Duodenal mucosa (tissue), 2 donors: ENCODE measurements around the gene SLC25A26.

Source experiments
- H3K27ac ChIP-seq: one replicate; pipeline ENCODE4 v1.7.0; 2013; ENCODE audit warnings: low read depth, low read length
- H3K27me3 ChIP-seq, 2 donors: one replicate each; pipeline ENCODE4 v1.7.0; 2013; ENCODE audit warnings: low read length in 2 of 2, control low read depth in 1 of 2; ENCODE audit not compliant: insufficient read depth in 2 of 2, control insufficient read depth in 1 of 2
- H3K36me3 ChIP-seq, 2 donors: one replicate each; pipeline ENCODE4 v1.7.0; 2013; ENCODE audit warnings: low read length in 2 of 2, control low read depth in 1 of 2; ENCODE audit not compliant: insufficient read depth in 2 of 2, control insufficient read depth in 1 of 2
- H3K4me1 ChIP-seq, 2 donors: one replicate each; pipeline ENCODE4 v1.7.0; 2013; ENCODE audit warnings: low read length in 2 of 2, control low read depth in 1 of 2; ENCODE audit not compliant: insufficient read depth in 2 of 2, control insufficient read depth in 1 of 2
- H3K4me3 ChIP-seq, 2 donors: one replicate each; pipeline ENCODE4 v1.7.0; 2013; ENCODE audit warnings: low read length in 2 of 2, low read depth in 1 of 2
- H3K9ac ChIP-seq, 2 donors: one replicate each; pipeline ENCODE4 v1.7.0; 2013; ENCODE audit warnings: low read length in 2 of 2, low read depth in 1 of 2
- H3K9me3 ChIP-seq, 2 donors: one replicate each; pipeline ENCODE4 v1.7.0; 2013; ENCODE audit warnings: low read length in 2 of 2, control low read depth in 1 of 2; ENCODE audit not compliant: control insufficient read depth in 1 of 2

SLC25A26 gene

GRCh38 chr3:66395635-66396034, 174.8 kb downstream of the SLC25A26 start:
- no peaks in the 10 kb centered on the region for H3K27me3 ChIP-seq
- no peak overlapping the region for H3K27ac ChIP-seq
- H3K36me3 ChIP-seq, result peaks cover 52 to 82% of the 10 kb centered on the region in 2 donors
- H3K4me3 ChIP-seq, result no peak overlapping the region
- no peaks in the 10 kb centered on the region for H3K4me1 ChIP-seq
- no peaks in the 10 kb centered on the region for H3K9me3 ChIP-seq
- no peak overlapping the region for H3K9ac ChIP-seq

- Histone ChIP-seq H3K9ac (no peak overlapping the region), H3K4me3 (no peak overlapping the region), H3K36me3 (peaks cover 52 to 88% of the 10 kb centered on the region in 2 donors), H3K27me3 (no peaks in the 10 kb centered on the region), H3K9me3 (no peaks in the 10 kb centered on the region), H3K27ac (no peak overlapping the region), H3K4me1 (no peaks in the 10 kb centered on the region)
Measured at GRCh38 chr3:66396161-66396760, 175.5 kb downstream of the SLC25A26 start.

- H3K36me3 ChIP-seq, result peaks cover 52 to 92% of the 10 kb centered on the region in 2 donors
- H3K4me3 ChIP-seq, result no peak overlapping the region
- H3K4me1 ChIP-seq, result no peaks in the 10 kb centered on the region
- no peak overlapping the region for H3K27ac ChIP-seq
- H3K9ac ChIP-seq, result no peak overlapping the region
- no peaks in the 10 kb centered on the region for H3K27me3 ChIP-seq
- H3K9me3 ChIP-seq, result no peaks in the 10 kb centered on the region
Measured at GRCh38 chr3:66396888-66397287, 176.1 kb downstream of the SLC25A26 start.

GRCh38 chr3:66397745-66398144, 176.9 kb downstream of the SLC25A26 start:
- no peak overlapping the region for H3K9ac ChIP-seq
- peaks cover 46 to 91% of the 10 kb centered on the region in 2 donors for H3K36me3 ChIP-seq
- H3K27ac ChIP-seq, result no peak overlapping the region
- no peaks in the 10 kb centered on the region for H3K27me3 ChIP-seq
- H3K9me3 ChIP-seq, result no peaks in the 10 kb centered on the region
- no peaks in the 10 kb centered on the region for H3K4me1 ChIP-seq
- H3K4me3 ChIP-seq, result no peak overlapping the region

GRCh38 chr3:66398228-66399025, 177.6 kb downstream of the SLC25A26 start:
- no peak overlapping the region for H3K27ac ChIP-seq
- H3K4me1 ChIP-seq, result no peaks in the 10 kb centered on the region
- H3K36me3 ChIP-seq, result peaks cover 40 to 89% of the 10 kb centered on the region in 2 donors
- H3K27me3 ChIP-seq, result no peaks in the 10 kb centered on the region
- no peak overlapping the region for H3K4me3 ChIP-seq
- no peak overlapping the region for H3K9ac ChIP-seq
- no peaks in the 10 kb centered on the region for H3K9me3 ChIP-seq

GRCh38 chr3:66399529-66400232, 178.9 kb downstream of the SLC25A26 start:
- Histone ChIP-seq H3K4me1 (no peaks in the 10 kb centered on the region), H3K27ac (no peak overlapping the region), H3K4me3 (no peak overlapping the region), H3K9me3 (no peaks in the 10 kb centered on the region), H3K9ac (no peak overlapping the region), H3K36me3 (peaks cover 41 to 82% of the 10 kb centered on the region in 2 donors), H3K27me3 (no peaks in the 10 kb centered on the region)

- H3K27ac ChIP-seq, result no peak overlapping the region
- no peaks in the 10 kb centered on the region for H3K27me3 ChIP-seq
- H3K36me3 ChIP-seq, result peaks cover 45 to 82% of the 10 kb centered on the region in 2 donors
- H3K4me3 ChIP-seq, result no peak overlapping the region
- no peaks in the 10 kb centered on the region for H3K4me1 ChIP-seq
- H3K9me3 ChIP-seq, result no peaks in the 10 kb centered on the region
- H3K9ac ChIP-seq, result no peak overlapping the region
Measured at GRCh38 chr3:66400411-66401156, 179.8 kb downstream of the SLC25A26 start.

GRCh38 chr3:66401157-66401550, 180.4 kb downstream of the SLC25A26 start:
- Histone ChIP-seq H3K36me3 (peaks cover 44 to 82% of the 10 kb centered on the region in 2 donors), H3K4me1 (no peaks in the 10 kb centered on the region), H3K9me3 (no peaks in the 10 kb centered on the region), H3K27me3 (no peaks in the 10 kb centered on the region), H3K9ac (no peak overlapping the region), H3K4me3 (no peak overlapping the region), H3K27ac (no peak overlapping the region)

- no peak overlapping the region for H3K27ac ChIP-seq
- no peaks in the 10 kb centered on the region for H3K27me3 ChIP-seq
- peaks cover 41 to 82% of the 10 kb centered on the region in 2 donors for H3K36me3 ChIP-seq
- H3K4me1 ChIP-seq, result no peaks in the 10 kb centered on the region
- no peaks in the 10 kb centered on the region for H3K9me3 ChIP-seq
- no peak overlapping the region for H3K9ac ChIP-seq
- no peak overlapping the region for H3K4me3 ChIP-seq
Measured at GRCh38 chr3:66401675-66402491, 181.1 kb downstream of the SLC25A26 start.
